ENCODE data around the gene MEGF11.

DNA sequence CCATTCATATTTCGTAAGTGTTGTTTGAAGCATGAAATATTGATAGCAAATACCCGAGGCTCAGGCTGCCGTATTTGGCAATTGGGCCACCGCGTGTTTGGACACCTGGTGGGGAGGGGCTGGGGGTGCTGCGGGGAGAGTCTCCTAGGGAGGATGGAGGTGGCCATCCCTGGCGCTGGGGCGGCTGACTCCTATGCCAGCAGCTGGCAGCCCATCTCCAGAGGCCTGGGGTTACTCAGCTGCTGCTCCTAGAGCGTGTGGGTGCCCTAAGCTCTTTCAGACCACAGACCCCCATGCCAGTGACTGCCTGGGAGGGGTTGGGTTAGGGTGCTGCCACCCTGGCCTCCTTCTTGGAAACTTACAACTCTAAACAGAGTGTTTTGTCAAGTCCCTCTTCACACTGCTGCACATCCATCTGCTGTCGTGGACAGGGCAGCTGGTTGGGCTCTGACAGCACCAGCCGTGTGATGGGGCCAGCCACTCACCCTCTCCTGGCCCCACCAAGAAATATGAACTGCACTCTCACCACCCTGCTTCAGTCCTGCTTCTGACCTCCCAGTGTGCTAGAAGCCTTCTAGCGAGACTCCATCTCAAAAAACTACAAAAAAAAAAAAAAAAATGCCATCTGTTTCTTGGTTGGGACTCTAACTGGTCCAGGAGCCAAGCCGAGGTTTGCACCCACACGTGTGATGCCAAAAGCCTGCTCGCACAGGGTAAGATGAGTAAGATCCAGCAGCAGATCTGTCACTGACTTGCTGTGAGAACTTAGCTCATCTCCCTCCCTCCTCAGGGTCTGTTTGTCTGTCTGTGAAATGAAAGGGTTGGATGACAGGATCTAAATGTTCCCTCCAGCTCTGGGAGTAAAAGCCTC is 156.2 kb downstream of the MEGF11 start:
- TF ChIP-seq, protein P1, sequence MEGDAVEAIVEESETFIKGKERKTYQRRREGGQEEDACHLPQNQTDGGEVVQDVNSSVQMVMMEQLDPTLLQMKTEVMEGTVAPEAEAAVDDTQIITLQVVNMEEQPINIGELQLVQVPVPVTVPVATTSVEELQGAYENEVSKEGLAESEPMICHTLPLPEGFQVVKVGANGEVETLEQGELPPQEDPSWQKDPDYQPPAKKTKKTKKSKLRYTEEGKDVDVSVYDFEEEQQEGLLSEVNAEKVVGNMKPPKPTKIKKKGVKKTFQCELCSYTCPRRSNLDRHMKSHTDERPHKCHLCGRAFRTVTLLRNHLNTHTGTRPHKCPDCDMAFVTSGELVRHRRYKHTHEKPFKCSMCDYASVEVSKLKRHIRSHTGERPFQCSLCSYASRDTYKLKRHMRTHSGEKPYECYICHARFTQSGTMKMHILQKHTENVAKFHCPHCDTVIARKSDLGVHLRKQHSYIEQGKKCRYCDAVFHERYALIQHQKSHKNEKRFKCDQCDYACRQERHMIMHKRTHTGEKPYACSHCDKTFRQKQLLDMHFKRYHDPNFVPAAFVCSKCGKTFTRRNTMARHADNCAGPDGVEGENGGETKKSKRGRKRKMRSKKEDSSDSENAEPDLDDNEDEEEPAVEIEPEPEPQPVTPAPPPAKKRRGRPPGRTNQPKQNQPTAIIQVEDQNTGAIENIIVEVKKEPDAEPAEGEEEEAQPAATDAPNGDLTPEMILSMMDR (conservative IDR thresholded peaks at IDR 0.05; ENCODE audit: low read depth, low read length) = no peak
- TF ChIP-seq EZH2 (IDR thresholded peaks at IDR 0.05; ENCODE audit: low read length, unreplicated experiment) (no peak), EZH2phosphoT487 (IDR thresholded peaks at IDR 0.05; ENCODE audit: borderline replicate concordance, low read length) (no peak)
